H1 (cell line): ENCODE data around the gene BRI3BP. TPM values are rescaled to one million over a fixed set of nuclear protein-coding genes. Genes with fewer than 3 reads are reported as not detected.

Experiments
- CTCF ChIA-PET: fragments of 300-600 bp; sonication (Branson Sonifier 250); formaldehyde crosslinking; loops from one replicate; lab custom pipeline; 2021; ENCODE audit not compliant: partially characterized antibody; lab: Charles Lee
- POLR2A ChIA-PET: fragments of 300-600 bp; sonication (Branson Sonifier 250); formaldehyde crosslinking; loops from one replicate; lab custom pipeline; 2021; ENCODE audit warnings: inconsistent platforms; ENCODE audit not compliant: partially characterized antibody; lab: Charles Lee
- DNase-seq, 2 experiments: peaks; one replicate each; pipeline versions ENCODE4 v3.0.0 to v3.0.0-alpha.2; 2010 to 2022; ENCODE audit warnings: low spot score in 2 of 2, low read depth in 1 of 2, mixed read lengths in 1 of 2
- FAIRE-seq: peaks from 2 replicates; lab custom pipeline; 2011; peaks lifted over from hg19 to GRCh38; lab: Jason Lieb, UNC
- H2AFZ ChIP-seq: 2 replicates; pipeline ENCODE4 v1.8.1; 2012; ENCODE audit warnings: low read length, inconsistent platforms
- H2AK5ac ChIP-seq: 2 replicates; pipeline ENCODE4 v1.6.1; 2013; ENCODE audit warnings: low read depth, low read length
- H2BK120ac ChIP-seq: replicated peaks from 2 replicates; pipeline ENCODE3; 2013; ENCODE audit warnings: low read depth, low read length, inconsistent platforms
- H2BK12ac ChIP-seq: 2 replicates; pipeline ENCODE4 v1.6.1; 2013; ENCODE audit warnings: low read depth, low read length
- H2BK15ac ChIP-seq: 2 replicates; pipeline ENCODE4 v1.6.1; 2013; ENCODE audit warnings: low read length
- H2BK20ac ChIP-seq: 2 replicates; pipeline ENCODE4 v1.6.1; 2013; ENCODE audit warnings: low read length
- H2BK5ac ChIP-seq: 2 replicates; pipeline ENCODE4 v1.6.1; 2013; ENCODE audit warnings: low read depth, low read length
- H3K14ac ChIP-seq: 2 replicates; pipeline ENCODE4 v1.6.1; 2013; ENCODE audit warnings: inconsistent platforms; ENCODE audit not compliant: insufficient read length
- H3K18ac ChIP-seq: 2 replicates; pipeline ENCODE4 v1.6.1; 2013; ENCODE audit warnings: low read length; ENCODE audit errors: extremely low read depth
- H3K23ac ChIP-seq: 2 replicates; pipeline ENCODE4 v1.6.1; 2013; ENCODE audit warnings: inconsistent platforms; ENCODE audit not compliant: insufficient read length
- H3K23me2 ChIP-seq: 2 replicates; pipeline ENCODE4 v1.6.1; 2013; ENCODE audit warnings: low read depth, low read length
- H3K27ac ChIP-seq: 2 replicates; pipeline ENCODE4 v1.6.1; 2011; ENCODE audit warnings: low read depth, low read length, inconsistent platforms
- H3K27me3 ChIP-seq, 4 experiments: replicated peaks in 1 of 4; 1 replicate in 1 of 4; 2 replicates in 3 of 4; pipeline versions ENCODE4 v1.6.1 to v1.8.1; 2011 to 2013; ENCODE audit warnings: low read length in 3 of 4, mild to moderate bottlenecking in 3 of 4, inconsistent platforms in 2 of 4, mixed read lengths in 2 of 4, moderate library complexity in 1 of 4; ENCODE audit not compliant: control insufficient read depth in 3 of 4, insufficient read depth in 3 of 4; ENCODE audit errors: extremely low read depth in 1 of 4
- H3K36me3 ChIP-seq, 4 experiments: 2 replicates each; pipeline versions ENCODE4 v1.6.1 to v1.8.1; 2011 to 2013; ENCODE audit warnings: mild to moderate bottlenecking in 4 of 4, low read length in 3 of 4, moderate library complexity in 2 of 4, control low read depth in 1 of 4, inconsistent platforms in 1 of 4; ENCODE audit not compliant: insufficient read depth in 4 of 4, control insufficient read depth in 2 of 4
- H3K4ac ChIP-seq: replicated peaks from 2 replicates; pipeline ENCODE3; 2013; ENCODE audit warnings: low read length, low read depth, mixed read lengths, inconsistent platforms; ENCODE audit not compliant: insufficient read length
- H3K4me1 ChIP-seq, 4 experiments: replicated peaks in 1 of 4; 1 replicate in 1 of 4; 2 replicates in 3 of 4; pipeline versions ENCODE4 v1.6.1 to v1.8.1; 2011 to 2013; ENCODE audit warnings: low read length in 3 of 4, inconsistent platforms in 2 of 4, mixed read lengths in 1 of 4; ENCODE audit not compliant: insufficient read depth in 4 of 4, control insufficient read depth in 3 of 4
- H3K4me2 ChIP-seq, 2 experiments: 2 replicates each; pipeline versions ENCODE4 v1.6.1 to v1.8.1; 2011 to 2013; ENCODE audit warnings: low read depth in 2 of 2, low read length in 2 of 2, control low read depth in 1 of 2, inconsistent platforms in 1 of 2, mild to moderate bottlenecking in 1 of 2; ENCODE audit not compliant: insufficient read depth in 1 of 2
- H3K4me3 ChIP-seq, 4 experiments: fragments of 200-600, 300-600 bp in 1 of 4; sonication (generic), shearing (Covaris generic), sonication (Bioruptor Twin) in 1 of 4; 2 replicates each; pipeline versions ENCODE4 v1.5.1 to v1.8.1; 2011 to 2016; ENCODE audit warnings: low read length in 4 of 4, low read depth in 3 of 4, control low read depth in 2 of 4, inconsistent platforms in 2 of 4, mild to moderate bottlenecking in 2 of 4, mixed read lengths in 1 of 4, moderate library complexity in 1 of 4; ENCODE audit not compliant: insufficient read depth in 2 of 4; ENCODE audit errors: extremely low read depth in 1 of 4
- H3K56ac ChIP-seq: replicated peaks from 2 replicates; pipeline ENCODE3; 2013; ENCODE audit warnings: low read depth, mild to moderate bottlenecking, mixed read lengths, low read length, inconsistent platforms; ENCODE audit not compliant: insufficient read length
- H3K79me1 ChIP-seq: 2 replicates; pipeline ENCODE4 v1.6.1; 2013; ENCODE audit warnings: low read depth, low read length, control low read depth
- H3K79me2 ChIP-seq, 2 experiments: 2 replicates each; pipeline versions ENCODE4 v1.6.1 to v1.8.1; 2012 to 2013; ENCODE audit warnings: low read length in 2 of 2, mild to moderate bottlenecking in 2 of 2, inconsistent platforms in 1 of 2; ENCODE audit not compliant: insufficient read depth in 2 of 2, control insufficient read depth in 1 of 2
- H3K9ac ChIP-seq, 4 experiments: replicated peaks in 1 of 4; 1 replicate in 1 of 4; 2 replicates in 3 of 4; pipeline versions ENCODE4 v1.6.1 to v1.8.1; 2011 to 2013; ENCODE audit warnings: low read depth in 3 of 4, low read length in 3 of 4, control low read depth in 2 of 4, mild to moderate bottlenecking in 2 of 4, moderate library complexity in 2 of 4, inconsistent platforms in 1 of 4; ENCODE audit errors: extremely low read depth in 1 of 4
- H3K9me3 ChIP-seq, 2 experiments: 2 replicates each; pipeline versions ENCODE4 v1.6.1 to v1.8.1; 2012 to 2013; ENCODE audit warnings: mild to moderate bottlenecking in 2 of 2, moderate library complexity in 2 of 2, control low read depth in 1 of 2, inconsistent platforms in 1 of 2, low read depth in 1 of 2, low read length in 1 of 2, mixed read lengths in 1 of 2; ENCODE audit not compliant: insufficient read depth in 2 of 2
- H4K20me1 ChIP-seq, 2 experiments: replicated peaks in 1 of 2; 2 replicates each; pipeline versions ENCODE3 to v1.8.1; 2011 to 2013; ENCODE audit warnings: inconsistent platforms in 2 of 2, low read length in 2 of 2, mild to moderate bottlenecking in 1 of 2; ENCODE audit not compliant: insufficient read depth in 2 of 2, control insufficient read depth in 1 of 2
- H4K5ac ChIP-seq: 2 replicates; pipeline ENCODE4 v1.6.1; 2013; ENCODE audit warnings: low read length, low read depth, mixed read lengths, inconsistent platforms; ENCODE audit not compliant: insufficient read length
- H4K8ac ChIP-seq: 2 replicates; pipeline ENCODE4 v1.8.0; 2013; ENCODE audit warnings: mild to moderate bottlenecking, moderate library complexity, low read length, inconsistent platforms; ENCODE audit not compliant: insufficient read depth; ENCODE audit errors: extremely low read depth
- H4K91ac ChIP-seq: replicated peaks from 2 replicates; pipeline ENCODE3; 2013; ENCODE audit warnings: low read length, mixed read lengths, inconsistent platforms; ENCODE audit not compliant: insufficient read length
- HDAC6 ChIP-seq: IDR thresholded peaks from one replicate; pipeline ENCODE4 v1.7.1; 2012; ENCODE audit warnings: low read depth, mild to moderate bottlenecking, inconsistent platforms, low read length, moderate library complexity
- JUN ChIP-seq: IDR thresholded peaks from 2 replicates; pipeline ENCODE4 v1.6.1; 2011; ENCODE audit warnings: low read depth, mild to moderate bottlenecking, improper control_type of control experiment, low read length
- RBBP5 ChIP-seq: IDR thresholded peaks from 2 replicates; pipeline ENCODE4 v1.7.1; 2012; ENCODE audit warnings: low read depth, mild to moderate bottlenecking, inconsistent platforms, low read length, moderate library complexity, borderline replicate concordance
- SP2 ChIP-seq: IDR thresholded peaks from 2 replicates; pipeline ENCODE4 v1.6.1; 2012; ENCODE audit warnings: mild to moderate bottlenecking, low read length, inconsistent platforms
- WGBS, 2 experiments: shearing (Covaris generic) in 1 of 2; methylation state at CpG; one replicate each; pipeline versions ENCODE4 v1.1.6 to v1.1.7; 2013 to 2015; ENCODE audit warnings: low lambda C conversion rate in 2 of 2, mixed read lengths in 2 of 2, inconsistent platforms in 1 of 2, low coverage in 1 of 2, missing lambda C conversion rate in 1 of 2; ENCODE audit not compliant: insufficient replicate concordance in 2 of 2, insufficient coverage in 1 of 2, insufficient read length in 1 of 2; ENCODE audit errors: extremely low coverage in 1 of 2, missing lambda C conversion rate in 1 of 2; 5-methylcytosine and 5-hydroxymethylcytosine counted together
- polyA plus RNA-seq, 7 experiments: library from polyadenylated mRNA; depleted of rRNA in 3 of 7; stranded (reverse) in 5 of 7; unstranded in 2 of 7; fragments of >200 nt in 5 of 7; fragments of 200-250 nt in 2 of 7; gene quantifications; 1 replicate in 5 of 7; 2 replicates in 1 of 7; 4 replicates in 1 of 7; pipeline versions ENCODE4 v1.2.1 to v1.2.3, GENCODE V29; 2011 to 2013; ENCODE audit warnings: missing spikeins in 2 of 7, mixed read lengths in 2 of 7
- total RNA-seq: library from RNA; stranded (reverse); fragmentation: NEBNext Ultra II Directional; extraction: Animal tissue kit (Norgen Biotek cat#: 25700); gene quantifications from 2 replicates; pipeline ENCODE4 v1.2.1, GENCODE V29; 2021
- TF ChIP-seq, protein P1 (sequence below): IDR thresholded peaks from 2 replicates; pipeline ENCODE4 v1.6.1; 2012; ENCODE audit warnings: inconsistent platforms

Gene BRI3BP
- total and polyA plus RNA-seq, 2 of the 8 experiments (the other 6 are each of a cell fraction or from before 2014, with no cell fraction given) = 5.4 to 14.2 TPM

DNA sequence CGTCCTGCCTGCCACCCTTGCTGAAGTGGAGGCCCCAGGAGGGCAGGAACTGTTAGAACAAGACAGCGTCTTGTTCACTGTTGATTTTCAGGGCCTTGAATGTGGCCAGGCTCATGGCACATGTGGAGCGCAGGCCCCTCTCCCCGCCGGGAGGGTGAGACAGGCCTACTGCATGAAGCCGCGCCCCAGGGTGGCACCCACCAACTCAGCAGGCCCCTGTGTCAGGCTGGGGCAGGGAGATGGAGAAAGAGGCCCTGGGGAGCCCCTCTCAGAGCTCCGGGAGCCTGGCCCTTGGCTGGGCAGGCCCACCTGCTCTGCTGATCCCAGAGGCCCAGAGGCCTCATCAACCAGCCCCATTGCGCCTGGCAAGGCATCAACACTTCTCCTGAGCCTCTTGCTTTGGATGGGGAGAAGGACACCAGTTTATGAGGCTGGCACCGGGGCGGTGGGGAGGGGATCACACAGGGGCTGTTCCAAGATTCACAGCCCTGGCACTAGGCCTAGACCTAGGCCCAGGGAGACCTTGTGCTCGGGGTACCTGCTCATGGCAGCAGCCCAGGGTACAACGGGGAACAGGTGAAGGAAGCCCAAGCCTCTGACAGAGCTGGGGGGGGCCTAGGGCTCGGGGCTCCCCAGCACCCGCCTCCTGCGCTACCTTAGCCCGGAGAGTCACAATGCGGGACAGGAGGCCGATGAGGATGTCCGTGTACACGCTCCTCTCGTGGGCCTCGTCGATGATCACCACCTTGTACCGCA is 22.6 kb upstream of the BRI3BP start:
- H2BK5ac ChIP-seq = no peak overlapping the region
- FAIRE-seq = no peak
- no peak overlapping the region for H2BK20ac ChIP-seq
- TF ChIP-seq, protein P1, sequence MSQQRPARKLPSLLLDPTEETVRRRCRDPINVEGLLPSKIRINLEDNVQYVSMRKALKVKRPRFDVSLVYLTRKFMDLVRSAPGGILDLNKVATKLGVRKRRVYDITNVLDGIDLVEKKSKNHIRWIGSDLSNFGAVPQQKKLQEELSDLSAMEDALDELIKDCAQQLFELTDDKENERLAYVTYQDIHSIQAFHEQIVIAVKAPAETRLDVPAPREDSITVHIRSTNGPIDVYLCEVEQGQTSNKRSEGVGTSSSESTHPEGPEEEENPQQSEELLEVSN = no peak
- TF ChIP-seq JUN = no peak
- no peak for TF ChIP-seq SP2
- no peak for TF ChIP-seq RBBP5
- TF ChIP-seq HDAC6 = no peak
- TF ChIP-seq, all 59 proteins: peak for 0
- H4K8ac ChIP-seq = no peak overlapping the region
- no peaks in the 10 kb centered on the region for H3K9me3 ChIP-seq
- no peak overlapping the region for H2AK5ac ChIP-seq
- H3K23me2 ChIP-seq = no peaks in the 10 kb centered on the region
- H3K9ac ChIP-seq = no peak overlapping the region; a peak in 1 of 7 replicates
- ChIA-PET CTCF (no interaction called here), POLR2A (interaction anchor here (0.5 to 2.0 kb wide), 3 partner anchors 13 to 1590 kb away, joined by 3 to 4 read pairs (median 4); no protein-coding TSS in a partner anchor)
- no peak overlapping the region for H3K4me2 ChIP-seq
- H4K5ac ChIP-seq = no peak overlapping the region
- H3K36me3 ChIP-seq = peaks cover 24 to 67% (median 53%) of the 10 kb centered on the region in 4 experiments; a peak in 7 of 8 replicates
- no peaks in the 10 kb centered on the region for H3K4me1 ChIP-seq
- H3K27ac ChIP-seq = no peak overlapping the region
- no peak overlapping the region for H3K4me3 ChIP-seq
- no peak overlapping the region for H3K18ac ChIP-seq
- no peak overlapping the region for H2AFZ ChIP-seq
- no peak overlapping the region for H3K4ac ChIP-seq
- no peak overlapping the region for H4K91ac ChIP-seq
- no peak for DNase-seq
- H4K20me1 ChIP-seq = peaks cover 0 to 3% of the 10 kb centered on the region in 2 experiments
- H2BK15ac ChIP-seq = no peak overlapping the region
- H2BK120ac ChIP-seq = no peak overlapping the region
- no peak overlapping the region for H3K56ac ChIP-seq
- H3K23ac ChIP-seq = no peak overlapping the region
- H3K79me1 ChIP-seq = no peaks in the 10 kb centered on the region
- 91% methylated on average over 24 of the region's 25 CpGs; no CpG with 5 or more reads in 1 of the 2 experiments for WGBS, 2 experiments
- H3K79me2 ChIP-seq = no peaks in the 10 kb centered on the region
- no peaks in the 10 kb centered on the region for H3K27me3 ChIP-seq
- H3K14ac ChIP-seq = no peak overlapping the region
- H2BK12ac ChIP-seq = no peak overlapping the region
